ENCODE data around the gene EPB41L4A.
A peak's percentile ranks its signal among the peaks of the same experiment; 100 is the strongest.

The EPB41L4A gene

GRCh38 chr5:112146323-112147226 lies 272.5 kb downstream of the EPB41L4A start:
- peak; percentile 95 for FAIRE-seq

- no peak for FAIRE-seq
Observed at GRCh38 chr5:112143690-112144089, 275.4 kb downstream of the EPB41L4A start.

GRCh38 chr5:112142769-112143270 lies 276.3 kb downstream of the EPB41L4A start:
- FAIRE-seq, result no peak

- no peak for FAIRE-seq
Observed at GRCh38 chr5:112141582-112141981, 277.5 kb downstream of the EPB41L4A start.

GRCh38 chr5:112138526-112138925 lies 280.6 kb downstream of the EPB41L4A start:
- no peak for FAIRE-seq

- FAIRE-seq, result no peak
Observed at GRCh38 chr5:112136773-112137172, 282.3 kb downstream of the EPB41L4A start.

GRCh38 chr5:112127861-112128260 lies 291.2 kb downstream of the EPB41L4A start:
- no peak for FAIRE-seq

- no peak for FAIRE-seq
Observed at GRCh38 chr5:112126982-112127381, 292.1 kb downstream of the EPB41L4A start.

- no peak for FAIRE-seq
Observed at GRCh38 chr5:112125903-112126302, 293.2 kb downstream of the EPB41L4A start.

GRCh38 chr5:112124788-112125187 lies 294.3 kb downstream of the EPB41L4A start:
- FAIRE-seq, result no peak

GRCh38 chr5:112123086-112123485 lies 296.0 kb downstream of the EPB41L4A start:
- FAIRE-seq, result no peak

GRCh38 chr5:112122353-112122752 lies 296.7 kb downstream of the EPB41L4A start:
- no peak for FAIRE-seq

- no peak for FAIRE-seq
Observed at GRCh38 chr5:112121258-112121657, 297.8 kb downstream of the EPB41L4A start.

GRCh38 chr5:112119969-112120368 lies 299.1 kb downstream of the EPB41L4A start:
- FAIRE-seq, result no peak

GRCh38 chr5:112119508-112119907 lies 299.6 kb downstream of the EPB41L4A start:
- no peak for FAIRE-seq

GRCh38 chr5:112117551-112117950 lies 301.5 kb downstream of the EPB41L4A start:
- FAIRE-seq, result no peak

- no peak for FAIRE-seq
Observed at GRCh38 chr5:112116371-112116770, 302.7 kb downstream of the EPB41L4A start.

GRCh38 chr5:112113565-112113964 lies 305.5 kb downstream of the EPB41L4A start:
- no peak for FAIRE-seq
